ENCODE results near the gene C16orf82.

DNA sequence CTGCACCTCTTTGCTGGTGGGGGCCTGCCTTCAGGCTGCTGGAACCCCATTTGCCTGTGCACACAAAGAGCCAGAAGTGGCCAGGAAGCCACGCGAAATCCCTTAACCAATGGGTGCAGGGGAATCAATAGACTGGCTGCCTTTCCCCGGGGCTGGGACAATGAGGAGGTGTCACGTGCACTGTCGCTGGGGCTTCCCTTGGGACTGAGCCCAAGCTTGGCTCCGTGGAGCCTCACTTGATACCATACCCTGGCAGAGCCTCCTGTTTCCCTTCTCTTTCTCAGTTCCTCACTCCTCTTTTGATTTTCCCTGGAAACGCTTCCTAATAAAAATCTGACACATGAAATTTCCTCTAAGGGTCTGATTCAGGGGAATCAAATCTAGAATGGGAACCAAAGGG lies 38.8 kb upstream of the C16orf82 start:
- TF ChIP-seq, protein P1, sequence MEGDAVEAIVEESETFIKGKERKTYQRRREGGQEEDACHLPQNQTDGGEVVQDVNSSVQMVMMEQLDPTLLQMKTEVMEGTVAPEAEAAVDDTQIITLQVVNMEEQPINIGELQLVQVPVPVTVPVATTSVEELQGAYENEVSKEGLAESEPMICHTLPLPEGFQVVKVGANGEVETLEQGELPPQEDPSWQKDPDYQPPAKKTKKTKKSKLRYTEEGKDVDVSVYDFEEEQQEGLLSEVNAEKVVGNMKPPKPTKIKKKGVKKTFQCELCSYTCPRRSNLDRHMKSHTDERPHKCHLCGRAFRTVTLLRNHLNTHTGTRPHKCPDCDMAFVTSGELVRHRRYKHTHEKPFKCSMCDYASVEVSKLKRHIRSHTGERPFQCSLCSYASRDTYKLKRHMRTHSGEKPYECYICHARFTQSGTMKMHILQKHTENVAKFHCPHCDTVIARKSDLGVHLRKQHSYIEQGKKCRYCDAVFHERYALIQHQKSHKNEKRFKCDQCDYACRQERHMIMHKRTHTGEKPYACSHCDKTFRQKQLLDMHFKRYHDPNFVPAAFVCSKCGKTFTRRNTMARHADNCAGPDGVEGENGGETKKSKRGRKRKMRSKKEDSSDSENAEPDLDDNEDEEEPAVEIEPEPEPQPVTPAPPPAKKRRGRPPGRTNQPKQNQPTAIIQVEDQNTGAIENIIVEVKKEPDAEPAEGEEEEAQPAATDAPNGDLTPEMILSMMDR (IDR thresholded peaks at IDR 0.05): no peak
- no peak for TF ChIP-seq POLR2A (IDR thresholded peaks at IDR 0.05)

All from gastroesophageal sphincter (tissue), 3 donors.